ENCODE results near the gene ATP10A. TPM values are rescaled to one million over a fixed set of nuclear protein-coding genes. Genes with fewer than 3 reads are reported as not detected.

The ATP10A gene
- total RNA-seq, 4 donors from 2014 or later = 1.4 to 10.0 (median 3.6) TPM

DNA sequence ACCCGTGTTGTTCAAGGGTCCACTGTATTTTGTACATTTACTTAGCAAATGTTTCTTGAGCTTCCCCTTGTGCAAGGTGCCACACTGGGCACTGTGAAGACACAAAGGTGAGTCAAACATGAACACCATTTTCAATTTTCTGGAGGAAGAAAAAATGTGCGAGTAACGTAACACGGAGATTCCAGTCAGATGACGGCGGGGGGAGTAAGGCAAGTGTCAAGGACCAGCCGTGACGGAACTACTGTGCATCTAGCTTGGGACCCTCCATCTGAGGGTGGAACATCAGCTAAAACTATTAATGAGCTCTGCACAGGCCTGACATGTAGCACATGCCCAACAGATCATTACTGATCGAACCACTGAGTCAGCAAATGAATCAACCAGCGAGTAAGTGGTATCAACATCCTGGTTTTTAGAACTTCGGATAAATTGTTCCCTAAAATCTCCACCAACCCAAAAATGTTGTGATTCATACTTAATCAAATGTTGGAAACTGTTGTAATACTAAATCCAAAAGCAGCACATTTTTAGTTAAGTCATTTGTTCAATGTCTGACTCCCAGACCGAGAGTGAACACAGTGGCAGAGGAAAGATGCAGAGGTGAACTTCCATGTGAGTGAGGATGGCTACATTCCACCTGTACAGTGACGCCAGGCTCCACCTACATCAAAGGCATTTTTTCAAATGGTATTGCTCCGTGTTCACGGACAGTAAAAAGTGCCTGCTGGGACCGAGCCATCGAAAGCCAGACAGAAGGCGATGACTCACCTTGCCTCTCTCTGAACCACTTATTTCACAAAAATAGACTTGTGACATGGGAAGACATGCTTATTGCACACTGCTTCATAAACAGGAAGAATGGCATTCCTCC lies 172.2 kb downstream of the ATP10A start:
- in situ Hi-C loops (cut with MboI; ENCODE audit: low pct_ligation_motif_present in 1 of 4, low pct_unique_long_range_greater_than_20kb in 1 of 4, low sequenced_read_pairs in 3 of 4) = no loop called here
- Histone ChIP-seq H3K4me3 (no peak overlapping the region), H3K36me3 (no peaks in the 10 kb centered on the region), H3K27me3 (no peaks in the 10 kb centered on the region), H3K9me3 (no peaks in the 10 kb centered on the region), H3K27ac (no peak overlapping the region), H3K4me1 (no peaks in the 10 kb centered on the region)
- TF ChIP-seq POLR2A (IDR thresholded peaks at IDR 0.05) (no peak), EP300 (IDR thresholded peaks at IDR 0.05; ENCODE audit: low read depth) (no peak), POLR2AphosphoS5 (IDR thresholded peaks at IDR 0.05) (no peak)
- TF ChIP-seq, protein P1, sequence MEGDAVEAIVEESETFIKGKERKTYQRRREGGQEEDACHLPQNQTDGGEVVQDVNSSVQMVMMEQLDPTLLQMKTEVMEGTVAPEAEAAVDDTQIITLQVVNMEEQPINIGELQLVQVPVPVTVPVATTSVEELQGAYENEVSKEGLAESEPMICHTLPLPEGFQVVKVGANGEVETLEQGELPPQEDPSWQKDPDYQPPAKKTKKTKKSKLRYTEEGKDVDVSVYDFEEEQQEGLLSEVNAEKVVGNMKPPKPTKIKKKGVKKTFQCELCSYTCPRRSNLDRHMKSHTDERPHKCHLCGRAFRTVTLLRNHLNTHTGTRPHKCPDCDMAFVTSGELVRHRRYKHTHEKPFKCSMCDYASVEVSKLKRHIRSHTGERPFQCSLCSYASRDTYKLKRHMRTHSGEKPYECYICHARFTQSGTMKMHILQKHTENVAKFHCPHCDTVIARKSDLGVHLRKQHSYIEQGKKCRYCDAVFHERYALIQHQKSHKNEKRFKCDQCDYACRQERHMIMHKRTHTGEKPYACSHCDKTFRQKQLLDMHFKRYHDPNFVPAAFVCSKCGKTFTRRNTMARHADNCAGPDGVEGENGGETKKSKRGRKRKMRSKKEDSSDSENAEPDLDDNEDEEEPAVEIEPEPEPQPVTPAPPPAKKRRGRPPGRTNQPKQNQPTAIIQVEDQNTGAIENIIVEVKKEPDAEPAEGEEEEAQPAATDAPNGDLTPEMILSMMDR (IDR thresholded peaks at IDR 0.05) = no peak
- 81 to 82% methylated on average over 16 to 18 of the region's 18 CpGs for WGBS, 2 donors (ENCODE audit: low coverage in 1 of 2)
- DNase-seq = no peak
- intact Hi-C loops (cut with DNase I; ENCODE audit: low total_unique reads) = loop anchor here (10.0 kb wide), 1 partner anchor 244 kb away; no protein-coding TSS in a partner anchor

DNA sequence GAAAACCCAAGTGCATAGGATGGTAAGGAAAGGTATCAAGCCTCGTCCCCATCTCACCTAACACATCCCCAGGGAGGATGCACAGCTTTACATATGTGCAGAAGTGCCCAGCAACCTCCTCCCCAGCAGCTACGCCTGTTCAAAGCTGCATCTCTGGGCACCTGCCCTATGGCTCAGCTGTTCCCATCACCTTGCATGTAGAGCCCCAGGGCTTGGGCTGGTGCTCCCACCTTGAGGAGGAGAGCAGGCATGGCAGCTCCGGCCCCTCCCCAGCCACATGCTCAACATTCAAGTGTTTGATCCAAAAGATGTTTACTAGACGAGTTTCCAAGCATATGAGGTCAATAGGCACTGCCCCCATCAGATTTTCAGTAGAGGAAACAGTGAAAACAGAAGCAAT lies 173.5 kb downstream of the ATP10A start:
- WGBS, 2 donors (ENCODE audit: low coverage in 1 of 2) = 74% methylated on average over 4 of the region's 4 CpGs; no CpG with 5 or more reads in 1 of the 2 donors
- DNase-seq = no peak

DNA sequence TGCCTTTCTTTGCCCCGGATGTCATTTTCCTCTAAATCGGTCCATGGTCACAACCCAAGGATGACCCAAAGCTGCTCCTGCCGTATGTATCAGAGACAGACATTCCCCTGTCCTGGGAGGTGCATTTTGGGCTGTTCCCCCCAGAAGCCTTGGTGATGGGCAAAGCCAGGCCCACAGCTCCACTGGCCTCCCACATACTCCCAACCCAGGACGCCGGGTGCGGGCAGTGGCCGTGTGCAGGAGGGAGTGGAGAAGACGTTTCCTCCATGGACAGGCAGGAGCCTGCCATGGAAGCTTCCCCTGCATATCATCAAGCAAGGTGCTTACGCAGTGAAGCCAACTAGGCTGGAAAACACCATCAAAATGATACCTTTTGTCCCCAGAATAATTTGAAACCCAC lies 175.0 kb downstream of the ATP10A start:
- Histone ChIP-seq H3K4me3 (no peak overlapping the region), H3K27me3 (no peaks in the 10 kb centered on the region), H3K36me3 (no peaks in the 10 kb centered on the region), H3K9me3 (no peaks in the 10 kb centered on the region), H3K27ac (no peak overlapping the region), H3K4me1 (peaks cover 0 to 5% (median 0%) of the 10 kb centered on the region in 4 donors)
- whole genome bisulfite sequencing, 2 donors (ENCODE audit: low coverage in 1 of 2) = 86 to 100% methylated on average over 3 to 9 of the region's 9 CpGs
- in situ Hi-C loops (cut with MboI; ENCODE audit: low pct_ligation_motif_present in 1 of 4, low pct_unique_long_range_greater_than_20kb in 1 of 4, low sequenced_read_pairs in 3 of 4) = no loop called here
- no peak for DNase-seq
- TF ChIP-seq EP300 (IDR thresholded peaks at IDR 0.05; ENCODE audit: low read depth) = no peak
- no peak for TF ChIP-seq POLR2A (IDR thresholded peaks at IDR 0.05)
- no peak for TF ChIP-seq POLR2AphosphoS5 (IDR thresholded peaks at IDR 0.05)
- intact Hi-C loops (cut with DNase I; ENCODE audit: low total_unique reads) = no loop called here

More for the DNA sequence above, 173.5 kb downstream of the ATP10A start:
- no peaks in the 10 kb centered on the region for H3K27me3 ChIP-seq
- no peaks in the 10 kb centered on the region for H3K9me3 ChIP-seq
- intact Hi-C loops (cut with DNase I; ENCODE audit: low total_unique reads) (no loop called here), in situ Hi-C loops (cut with MboI; ENCODE audit: low pct_ligation_motif_present in 1 of 4, low pct_unique_long_range_greater_than_20kb in 1 of 4, low sequenced_read_pairs in 3 of 4) (no loop called here)
- no peaks in the 10 kb centered on the region for H3K36me3 ChIP-seq
- no peak for TF ChIP-seq EP300 (IDR thresholded peaks at IDR 0.05; ENCODE audit: low read depth)
- no peak for TF ChIP-seq POLR2AphosphoS5 (IDR thresholded peaks at IDR 0.05)
- TF ChIP-seq, protein P1 (IDR thresholded peaks at IDR 0.05) = no peak
- TF ChIP-seq POLR2A (IDR thresholded peaks at IDR 0.05) = no peak
- no peak overlapping the region for H3K27ac ChIP-seq
- H3K4me1 ChIP-seq = peaks cover 0 to 5% (median 0%) of the 10 kb centered on the region in 4 donors
- no peak overlapping the region for H3K4me3 ChIP-seq

DNA sequence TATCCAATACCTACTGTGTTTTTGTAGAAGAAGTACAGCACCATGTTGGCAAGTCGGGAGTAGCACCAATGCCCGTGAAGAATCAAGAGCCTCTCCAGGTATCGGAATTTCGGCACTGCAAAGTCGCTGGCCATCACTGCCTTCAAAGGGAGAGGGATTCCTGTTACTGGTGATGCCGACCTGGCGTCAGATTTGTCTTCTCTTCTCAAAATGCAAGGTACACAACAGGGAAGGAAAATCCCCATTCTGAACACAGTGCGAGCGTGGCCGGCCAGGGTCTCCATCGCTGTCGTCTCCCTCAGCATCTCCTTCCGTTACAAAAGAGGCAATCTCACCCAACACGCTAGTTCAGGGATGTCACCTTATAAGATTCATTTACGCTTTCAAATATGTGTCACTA lies 175.4 kb downstream of the ATP10A start:
- H3K4me3 ChIP-seq = no peak overlapping the region
- in situ Hi-C loops (cut with MboI; ENCODE audit: low pct_ligation_motif_present in 1 of 4, low pct_unique_long_range_greater_than_20kb in 1 of 4, low sequenced_read_pairs in 3 of 4) (no loop called here), intact Hi-C loops (cut with DNase I; ENCODE audit: low total_unique reads) (no loop called here)
- no peaks in the 10 kb centered on the region for H3K27me3 ChIP-seq
- no peak overlapping the region for H3K27ac ChIP-seq
- peaks cover 0 to 5% (median 0%) of the 10 kb centered on the region in 4 donors for H3K4me1 ChIP-seq
- no peaks in the 10 kb centered on the region for H3K9me3 ChIP-seq
- H3K36me3 ChIP-seq = no peaks in the 10 kb centered on the region
- TF ChIP-seq, protein P1 (IDR thresholded peaks at IDR 0.05) = no peak
- TF ChIP-seq EP300 (IDR thresholded peaks at IDR 0.05; ENCODE audit: low read depth) = no peak
- TF ChIP-seq POLR2AphosphoS5 (IDR thresholded peaks at IDR 0.05) = no peak
- TF ChIP-seq POLR2A (IDR thresholded peaks at IDR 0.05) = no peak
- no peak for DNase-seq
- WGBS, 2 donors (ENCODE audit: low coverage in 1 of 2) = 87 to 92% methylated on average over 8 to 15 of the region's 15 CpGs
